IgD-negative memory B cell (primary cell): ENCODE results near the gene MX1. TPM values are rescaled to one million over a fixed set of nuclear protein-coding genes. Genes with fewer than 3 reads are reported as not detected.
"Not testable (repeated sequence)": the region's sequence is repeated elsewhere in the genome, so short reads cannot be mapped to it uniquely, and the experiment has no call there.

ENCODE experiments used
- H3K27ac Mint-ChIP-seq, 3 donors: one replicate each; pipeline ENCODE4 v1.8.0; 2020 to 2022; ENCODE audit warnings: mild to moderate bottlenecking in 3 of 3, mixed read lengths in 3 of 3, moderate library complexity in 1 of 3
- H3K27me3 Mint-ChIP-seq: one replicate; pipeline ENCODE4 v1.8.0; 2021; ENCODE audit warnings: mixed read lengths
- H3K36me3 Mint-ChIP-seq: one replicate; pipeline ENCODE4 v1.8.0; 2020; ENCODE audit warnings: mild to moderate bottlenecking, mixed read lengths
- H3K4me1 Mint-ChIP-seq, 3 donors: one replicate each; pipeline ENCODE4 v1.8.0; 2020 to 2022; ENCODE audit warnings: mixed read lengths in 3 of 3, mild to moderate bottlenecking in 1 of 3
- H3K4me3 Mint-ChIP-seq, 4 donors: one replicate each; pipeline ENCODE4 v1.8.0; 2020 to 2022; ENCODE audit warnings: mild to moderate bottlenecking in 4 of 4, mixed read lengths in 4 of 4, moderate library complexity in 3 of 4
- H3K9me3 Mint-ChIP-seq, 3 donors: one replicate each; pipeline ENCODE4 v1.8.0; 2020 to 2021; ENCODE audit warnings: mixed read lengths in 3 of 3, mild to moderate bottlenecking in 1 of 3
- polyA plus RNA-seq: library from polyadenylated mRNA; unstranded; fragments of 300-500 nt; fragmentation: Illumina TruSeq; gene quantifications from one replicate; pipeline ENCODE4 v1.2.3, GENCODE V29; 2021

MX1 gene
- polyA plus RNA-seq, 1 donor from 2014 or later, result 128 TPM

GRCh38 chr21:41398831-41399230 lies 27.2 kb upstream of the MX1 start:
- peaks cover 9 to 13% (median 11%) of the 10 kb centered on the region in 3 donors for H3K4me1 Mint-ChIP-seq
- H3K9me3 Mint-ChIP-seq, result no peaks in the 10 kb centered on the region
- no peak overlapping the region for H3K27ac Mint-ChIP-seq
- peaks cover 22% of the 10 kb centered on the region for H3K36me3 Mint-ChIP-seq
- H3K27me3 Mint-ChIP-seq, result no peaks in the 10 kb centered on the region
- no peak overlapping the region for H3K4me3 Mint-ChIP-seq

GRCh38 chr21:41399246-41399800 lies 26.7 kb upstream of the MX1 start:
- Mint-ChIP-seq H3K27me3 (no peaks in the 10 kb centered on the region), H3K4me3 (no peak overlapping the region), H3K9me3 (no peaks in the 10 kb centered on the region), H3K36me3 (peaks cover 22% of the 10 kb centered on the region), H3K27ac (no peak overlapping the region), H3K4me1 (peaks cover 8 to 13% (median 11%) of the 10 kb centered on the region in 3 donors)

GRCh38 chr21:41402231-41402630 lies 23.8 kb upstream of the MX1 start:
- H3K27me3 Mint-ChIP-seq, result no peaks in the 10 kb centered on the region
- H3K9me3 Mint-ChIP-seq, result no peaks in the 10 kb centered on the region
- H3K36me3 Mint-ChIP-seq, result peaks cover 27% of the 10 kb centered on the region
- H3K27ac Mint-ChIP-seq, result no peak overlapping the region
- H3K4me3 Mint-ChIP-seq, result no peak overlapping the region
- peaks cover 5% of the 10 kb centered on the region in 3 donors for H3K4me1 Mint-ChIP-seq

- no peak overlapping the region for H3K4me3 Mint-ChIP-seq
- H3K27ac Mint-ChIP-seq, result no peak overlapping the region
- no peaks in the 10 kb centered on the region for H3K4me1 Mint-ChIP-seq
- no peaks in the 10 kb centered on the region for H3K9me3 Mint-ChIP-seq
- no peaks in the 10 kb centered on the region for H3K27me3 Mint-ChIP-seq
- peaks cover 28% of the 10 kb centered on the region for H3K36me3 Mint-ChIP-seq
Measured at GRCh38 chr21:41402796-41403195, 23.2 kb upstream of the MX1 start.

- Mint-ChIP-seq H3K27me3 (no peaks in the 10 kb centered on the region), H3K4me1 (no peaks in the 10 kb centered on the region), H3K27ac (no peak overlapping the region), H3K36me3 (peaks cover 33% of the 10 kb centered on the region), H3K9me3 (no peaks in the 10 kb centered on the region), H3K4me3 (no peak overlapping the region)
Measured at GRCh38 chr21:41403331-41403730, 22.7 kb upstream of the MX1 start.

GRCh38 chr21:41403966-41404365 lies 22.1 kb upstream of the MX1 start:
- H3K36me3 Mint-ChIP-seq, result peaks cover 33% of the 10 kb centered on the region
- H3K27ac Mint-ChIP-seq, result no peak overlapping the region
- no peaks in the 10 kb centered on the region for H3K27me3 Mint-ChIP-seq

GRCh38 chr21:41405321-41405720 lies 20.7 kb upstream of the MX1 start:
- H3K9me3 Mint-ChIP-seq, result no peaks in the 10 kb centered on the region
- H3K27me3 Mint-ChIP-seq, result no peaks in the 10 kb centered on the region
- no peaks in the 10 kb centered on the region for H3K4me1 Mint-ChIP-seq
- peaks cover 37% of the 10 kb centered on the region for H3K36me3 Mint-ChIP-seq
- no peak overlapping the region for H3K27ac Mint-ChIP-seq
- H3K4me3 Mint-ChIP-seq, result no peak overlapping the region

More at GRCh38 chr21:41403966-41404365, 22.1 kb upstream of the MX1 start:
- H3K9me3 Mint-ChIP-seq, result no peaks in the 10 kb centered on the region
- no peak overlapping the region for H3K4me3 Mint-ChIP-seq
- no peaks in the 10 kb centered on the region for H3K4me1 Mint-ChIP-seq

- Mint-ChIP-seq H3K9me3 (peaks cover 0 to 2% (median 0%) of the 10 kb centered on the region in 3 donors), H3K36me3 (peaks cover 34% of the 10 kb centered on the region), H3K4me1 (no peaks in the 10 kb centered on the region), H3K27me3 (no peaks in the 10 kb centered on the region), H3K27ac (no peak overlapping the region), H3K4me3 (no peak overlapping the region)
Measured at GRCh38 chr21:41406340-41406739, 19.7 kb upstream of the MX1 start.

- Mint-ChIP-seq H3K9me3 (peaks cover 0 to 12% (median 2%) of the 10 kb centered on the region in 3 donors), H3K36me3 (peaks cover 30% of the 10 kb centered on the region), H3K27ac (no peak overlapping the region)
Measured at GRCh38 chr21:41407541-41408460, 18.2 kb upstream of the MX1 start.

GRCh38 chr21:41410361-41410760 lies 15.7 kb upstream of the MX1 start:
- Mint-ChIP-seq H3K27me3 (peaks cover 2% of the 10 kb centered on the region), H3K9me3 (peaks cover 5 to 27% (median 8%) of the 10 kb centered on the region in 3 donors), H3K27ac (no peak overlapping the region), H3K4me3 (no peak overlapping the region), H3K4me1 (no peaks in the 10 kb centered on the region), H3K36me3 (peaks cover 26% of the 10 kb centered on the region)

More at GRCh38 chr21:41407541-41408460, 18.2 kb upstream of the MX1 start:
- Mint-ChIP-seq H3K4me3 (no peak overlapping the region), H3K4me1 (no peaks in the 10 kb centered on the region), H3K27me3 (no peaks in the 10 kb centered on the region)

GRCh38 chr21:41410767-41411448 lies 15.1 kb upstream of the MX1 start:
- H3K36me3 Mint-ChIP-seq, result peaks cover 26% of the 10 kb centered on the region
- H3K9me3 Mint-ChIP-seq, result peaks cover 5 to 27% (median 8%) of the 10 kb centered on the region in 3 donors
- no peaks in the 10 kb centered on the region for H3K4me1 Mint-ChIP-seq
- H3K27ac Mint-ChIP-seq, result peak overlapping the region in 1 of 3 donors; percentile 21
- peak overlapping the region in 1 of 4 donors; percentile 55 for H3K4me3 Mint-ChIP-seq
- peaks cover 2% of the 10 kb centered on the region for H3K27me3 Mint-ChIP-seq

- peak overlapping the region in 1 of 4 donors; percentile 55 for H3K4me3 Mint-ChIP-seq
- H3K9me3 Mint-ChIP-seq, result peaks cover 5 to 27% (median 8%) of the 10 kb centered on the region in 3 donors
- H3K27ac Mint-ChIP-seq, result peak overlapping the region in 1 of 3 donors; percentile 21
- no peaks in the 10 kb centered on the region for H3K4me1 Mint-ChIP-seq
- H3K27me3 Mint-ChIP-seq, result peaks cover 2% of the 10 kb centered on the region
- peaks cover 21% of the 10 kb centered on the region for H3K36me3 Mint-ChIP-seq
Measured at GRCh38 chr21:41411449-41412089, 14.5 kb upstream of the MX1 start.

GRCh38 chr21:41417505-41417904 lies 8.5 kb upstream of the MX1 start:
- peak overlapping the region in 1 of 4 donors; percentile 22 for H3K4me3 Mint-ChIP-seq
- not testable (repeated sequence) for H3K36me3 Mint-ChIP-seq, H3K27me3 Mint-ChIP-seq
- H3K9me3 Mint-ChIP-seq, result peaks cover 6 to 18% (median 8%) of the 10 kb centered on the region in 3 donors
- peak overlapping the region in 1 of 3 donors; percentile 55 for H3K27ac Mint-ChIP-seq
- H3K4me1 Mint-ChIP-seq, result peaks cover 8 to 19% (median 11%) of the 10 kb centered on the region in 3 donors

- Mint-ChIP-seq H3K27me3 (peaks cover 2% of the 10 kb centered on the region), H3K27ac (peak overlapping the region; percentile 55 to 86 (median 68)), H3K9me3 (peaks cover 4 to 9% (median 8%) of the 10 kb centered on the region in 3 donors), H3K4me3 (peak overlapping the region in 1 of 4 donors; percentile 17), H3K4me1 (peaks cover 14 to 25% (median 17%) of the 10 kb centered on the region in 3 donors), H3K36me3 (no peaks in the 10 kb centered on the region)
Measured at GRCh38 chr21:41418393-41418792, 7.6 kb upstream of the MX1 start.
